ENCODE measurements around the gene PATJ. TPM values are rescaled to one million over a fixed set of nuclear protein-coding genes. Genes with fewer than 3 reads are reported as not detected.

Gene PATJ, protein sequence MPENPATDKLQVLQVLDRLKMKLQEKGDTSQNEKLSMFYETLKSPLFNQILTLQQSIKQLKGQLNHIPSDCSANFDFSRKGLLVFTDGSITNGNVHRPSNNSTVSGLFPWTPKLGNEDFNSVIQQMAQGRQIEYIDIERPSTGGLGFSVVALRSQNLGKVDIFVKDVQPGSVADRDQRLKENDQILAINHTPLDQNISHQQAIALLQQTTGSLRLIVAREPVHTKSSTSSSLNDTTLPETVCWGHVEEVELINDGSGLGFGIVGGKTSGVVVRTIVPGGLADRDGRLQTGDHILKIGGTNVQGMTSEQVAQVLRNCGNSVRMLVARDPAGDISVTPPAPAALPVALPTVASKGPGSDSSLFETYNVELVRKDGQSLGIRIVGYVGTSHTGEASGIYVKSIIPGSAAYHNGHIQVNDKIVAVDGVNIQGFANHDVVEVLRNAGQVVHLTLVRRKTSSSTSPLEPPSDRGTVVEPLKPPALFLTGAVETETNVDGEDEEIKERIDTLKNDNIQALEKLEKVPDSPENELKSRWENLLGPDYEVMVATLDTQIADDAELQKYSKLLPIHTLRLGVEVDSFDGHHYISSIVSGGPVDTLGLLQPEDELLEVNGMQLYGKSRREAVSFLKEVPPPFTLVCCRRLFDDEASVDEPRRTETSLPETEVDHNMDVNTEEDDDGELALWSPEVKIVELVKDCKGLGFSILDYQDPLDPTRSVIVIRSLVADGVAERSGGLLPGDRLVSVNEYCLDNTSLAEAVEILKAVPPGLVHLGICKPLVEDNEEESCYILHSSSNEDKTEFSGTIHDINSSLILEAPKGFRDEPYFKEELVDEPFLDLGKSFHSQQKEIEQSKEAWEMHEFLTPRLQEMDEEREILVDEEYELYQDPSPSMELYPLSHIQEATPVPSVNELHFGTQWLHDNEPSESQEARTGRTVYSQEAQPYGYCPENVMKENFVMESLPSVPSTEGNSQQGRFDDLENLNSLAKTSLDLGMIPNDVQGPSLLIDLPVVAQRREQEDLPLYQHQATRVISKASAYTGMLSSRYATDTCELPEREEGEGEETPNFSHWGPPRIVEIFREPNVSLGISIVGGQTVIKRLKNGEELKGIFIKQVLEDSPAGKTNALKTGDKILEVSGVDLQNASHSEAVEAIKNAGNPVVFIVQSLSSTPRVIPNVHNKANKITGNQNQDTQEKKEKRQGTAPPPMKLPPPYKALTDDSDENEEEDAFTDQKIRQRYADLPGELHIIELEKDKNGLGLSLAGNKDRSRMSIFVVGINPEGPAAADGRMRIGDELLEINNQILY (N-terminal part only)
- 40.8 TPM for total RNA-seq

DNA sequence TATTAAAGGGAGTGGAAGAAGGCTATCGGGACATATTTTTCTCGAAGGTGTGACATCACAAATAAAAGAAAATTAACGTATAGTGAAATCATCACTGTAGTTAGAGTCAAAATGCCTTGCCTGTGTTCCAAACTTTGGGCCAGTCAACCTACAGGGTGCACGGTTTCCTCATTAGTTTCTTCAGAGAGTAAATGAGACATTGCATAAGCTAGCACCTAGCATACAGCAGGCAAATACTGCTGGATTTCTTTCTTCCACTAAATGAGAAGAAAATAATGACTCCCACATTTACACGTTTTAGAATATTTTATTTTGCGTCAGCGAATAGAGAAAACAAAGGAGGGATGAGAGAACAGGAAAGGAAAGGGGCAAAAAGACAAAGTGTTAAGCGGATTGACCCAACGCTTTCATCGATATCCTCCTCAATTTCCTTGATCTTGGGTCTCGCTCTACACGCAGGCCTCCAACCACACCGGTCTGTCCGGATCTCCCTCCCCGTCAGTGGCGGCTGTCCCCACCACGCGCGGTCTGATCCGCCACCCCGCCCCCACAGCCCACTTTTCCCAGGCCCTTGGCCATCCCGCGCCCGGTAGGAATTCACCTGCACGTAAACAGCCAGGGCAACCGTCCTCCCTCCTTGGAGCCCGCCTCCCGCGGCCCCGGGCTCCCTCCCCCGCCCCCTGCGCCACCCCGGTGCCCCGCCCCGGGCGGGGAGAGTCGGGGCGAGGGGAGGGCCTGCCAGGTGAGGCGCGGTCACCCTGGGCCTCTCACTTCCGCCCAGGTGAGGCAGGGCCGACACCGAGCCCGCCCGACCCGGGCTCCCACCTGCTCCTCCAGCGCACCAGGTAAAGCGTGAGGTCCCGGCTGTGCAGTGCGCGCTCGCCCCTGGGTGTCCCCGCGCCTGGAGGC lies at the start of gene PATJ:
PATJ (plus strand) TSS at position 770 of the 909 bp plus-strand sequence. CDS start 20,413 bp downstream, outside the sequence.

DNA sequence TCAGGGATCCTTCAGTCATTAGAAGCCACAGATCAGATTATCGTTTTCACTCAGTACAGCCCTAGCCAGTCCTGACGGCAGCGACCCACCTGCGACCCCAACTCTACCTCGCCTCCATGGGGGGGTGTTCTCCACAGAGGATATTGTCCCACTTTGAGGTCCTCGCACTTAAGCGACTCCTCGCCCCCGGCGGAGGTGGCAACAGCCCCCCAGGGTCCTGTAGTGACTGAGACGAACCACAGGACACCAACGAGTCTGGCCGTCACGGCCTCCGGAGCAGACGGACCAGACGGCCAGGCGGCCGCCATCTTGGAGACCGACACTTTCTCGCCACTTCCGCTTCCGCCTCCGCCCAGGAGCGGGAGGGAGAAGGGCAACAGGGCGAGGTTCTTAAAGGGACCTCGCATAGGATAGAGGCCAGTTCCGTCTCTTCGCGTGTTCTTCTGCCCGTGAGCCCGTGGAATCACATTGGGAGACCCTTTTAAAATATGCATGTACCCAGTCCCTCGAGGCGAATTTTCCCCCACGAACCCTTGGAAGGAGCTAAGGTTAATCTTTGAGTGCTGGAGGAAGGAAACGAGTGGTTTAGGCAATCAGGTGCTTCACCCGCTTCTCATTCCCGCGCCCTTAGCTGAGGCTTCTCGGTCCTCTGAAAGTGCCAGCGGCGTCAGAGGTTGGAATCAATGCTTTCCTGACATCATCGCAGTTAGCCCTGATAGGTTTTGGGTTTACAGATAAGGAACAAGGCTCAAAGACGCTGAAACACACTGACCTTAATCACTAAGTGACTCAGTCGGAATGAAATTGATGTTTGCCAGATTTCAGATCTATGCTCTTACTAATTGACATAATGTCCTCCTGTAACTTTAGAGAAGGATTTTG lies 17.2 kb upstream of the PATJ start, which contains the start of gene TM2D1:
TM2D1 (minus strand) TSS at position 329 of the 882 bp plus-strand sequence; CDS start at position 308, 21 bp downstream.

DNA sequence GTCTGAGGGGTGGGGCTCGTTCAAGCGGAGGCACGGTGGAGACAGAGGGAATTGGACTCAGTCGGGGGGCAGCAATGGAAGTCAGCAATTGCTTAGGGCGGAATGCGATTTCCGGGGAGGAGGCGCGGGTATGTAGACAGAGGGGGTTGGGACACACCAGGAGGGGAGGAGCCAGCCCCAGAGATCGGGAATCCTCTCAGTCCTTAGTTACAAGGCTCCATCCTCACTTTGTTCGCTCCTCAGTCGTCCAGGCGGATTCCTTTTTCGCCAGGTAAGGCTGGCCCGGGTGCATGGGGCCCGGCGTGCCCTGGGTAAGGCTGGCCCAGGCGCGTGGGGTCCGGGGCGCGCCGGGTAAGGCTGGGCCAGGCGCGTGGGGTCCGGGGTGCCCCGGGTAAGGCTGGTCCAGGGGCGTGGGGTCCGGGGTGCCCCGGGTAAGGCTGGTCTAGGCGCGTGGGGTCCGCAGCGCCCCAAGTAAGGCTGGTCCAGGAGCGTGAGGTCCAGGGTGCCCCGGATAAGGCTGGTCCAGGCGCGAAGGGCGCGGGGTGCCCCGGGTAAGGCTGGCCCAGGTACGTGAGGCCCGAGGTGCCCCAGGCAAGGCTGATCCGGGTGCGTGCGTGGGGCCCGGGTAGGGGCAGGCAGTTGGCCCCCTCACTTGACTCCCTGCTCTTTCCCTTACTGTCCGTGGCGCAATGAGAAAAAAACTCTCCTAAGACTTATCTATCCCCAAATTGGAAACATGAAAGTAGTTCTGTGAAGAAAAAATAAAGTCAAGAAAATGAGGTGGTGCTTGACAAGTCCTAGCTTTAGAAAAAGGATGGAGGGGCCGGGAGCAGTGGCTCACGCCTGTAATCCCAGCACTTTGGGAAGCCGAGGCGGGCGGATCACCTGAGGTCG lies 452.6 kb downstream of the PATJ start, which contains the start of gene L1TD1:
L1TD1 (plus strand) TSS at position 199 of the 894 bp plus-strand sequence. CDS start 11,780 bp downstream, outside the sequence.

Small RNAs within 50 kb of the gene (small RNA-seq; reads per million reads assigned to genes)
- gene LAMTOR5P1: not detected
- gene MIR3116-1: not detected
- not detected for gene RN7SL180P
- gene RNU6-1177P: not detected
- not detected for gene RNU6-414P

Other genes starting within 250 kb of the PATJ start
- 73.4 TPM for gene TM2D1, start 17.3 kb upstream of the PATJ start, total RNA-seq

All from diencephalon (tissue), 1 donor.